ENCODE data around the gene APOBEC3B. TPM values are rescaled to one million over a fixed set of nuclear protein-coding genes. Genes with fewer than 3 reads are reported as not detected.

APOBEC3B gene
- total and polyA plus RNA-seq, 2 of the 8 experiments (the other 6 are each of a cell fraction or from before 2014, with no cell fraction given): 14.2 to 74.9 TPM

DNA sequence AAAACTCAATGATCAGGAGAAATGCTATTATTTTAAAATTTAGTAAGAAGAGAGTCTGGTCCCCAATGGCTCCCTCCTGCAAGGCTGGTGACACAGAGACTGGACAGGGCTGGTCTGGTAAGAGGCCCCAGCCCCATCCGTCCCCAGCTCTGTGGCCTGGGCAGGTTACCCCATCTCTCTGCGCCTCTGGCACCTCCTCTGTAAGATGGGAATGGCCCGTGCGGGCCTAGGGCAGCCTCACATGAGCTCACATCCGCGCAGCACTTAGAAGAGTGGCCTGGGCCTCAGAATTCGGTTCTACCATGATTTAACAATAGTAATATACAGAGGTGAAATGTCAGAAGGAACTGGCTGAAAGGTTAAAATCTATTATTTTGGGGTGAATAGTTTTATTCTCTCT is 59.8 kb downstream of the APOBEC3B start:
- no peaks in the 10 kb centered on the region for H3K79me2 ChIP-seq (ENCODE audit: control insufficient read depth in 1 of 2, insufficient read depth in 2 of 2, low read length in 2 of 2)
- H3K56ac ChIP-seq (replicated peaks; ENCODE audit: insufficient read length, low read depth, low read length): no peak overlapping the region
- peak overlapping the region; percentile 31 to 63; a peak in 2 of 4 replicates for H3K4me2 ChIP-seq (ENCODE audit: insufficient read depth in 1 of 2, low read depth in 2 of 2, low read length in 2 of 2)
- no peak overlapping the region for H3K23ac ChIP-seq (ENCODE audit: insufficient read length)
- H2AFZ ChIP-seq (ENCODE audit: low read length): no peak overlapping the region
- no peak overlapping the region for H2BK120ac ChIP-seq (replicated peaks; ENCODE audit: low read depth, low read length)
- no peak overlapping the region for H2BK5ac ChIP-seq (ENCODE audit: low read depth, low read length)
- no peaks in the 10 kb centered on the region for H3K36me3 ChIP-seq (ENCODE audit: control insufficient read depth in 2 of 4, insufficient read depth in 4 of 4, low read length in 3 of 4)
- no peak for FAIRE-seq
- H3K27ac ChIP-seq (ENCODE audit: low read depth, low read length): no peak overlapping the region
- no peak overlapping the region for H4K5ac ChIP-seq (ENCODE audit: insufficient read length, low read depth, low read length)
- ChIA-PET POLR2A (ENCODE audit: partially characterized antibody) (no interaction called here), CTCF (ENCODE audit: partially characterized antibody) (interaction anchor here (2.0 kb wide), 1 partner anchor 13 kb away, joined by 5 read pairs; no protein-coding TSS in a partner anchor)
- no peaks in the 10 kb centered on the region for H4K20me1 ChIP-seq (replicated peaks in 1 of 2; ENCODE audit: control insufficient read depth in 1 of 2, insufficient read depth in 2 of 2, low read length in 2 of 2)
- H2BK15ac ChIP-seq (ENCODE audit: low read length): no peak overlapping the region
- H3K14ac ChIP-seq (ENCODE audit: insufficient read length): no peak overlapping the region
- no peak overlapping the region for H2BK12ac ChIP-seq (ENCODE audit: low read depth, low read length)
- no peak overlapping the region for H4K91ac ChIP-seq (replicated peaks; ENCODE audit: insufficient read length, low read length)
- no peaks in the 10 kb centered on the region for H3K27me3 ChIP-seq (replicated peaks in 1 of 4; ENCODE audit: control insufficient read depth in 3 of 4, extremely low read depth in 1 of 4, insufficient read depth in 3 of 4, low read length in 3 of 4)
- H3K9me3 ChIP-seq (ENCODE audit: insufficient read depth in 2 of 2, low read depth in 1 of 2, low read length in 1 of 2): no peaks in the 10 kb centered on the region
- 97% methylated on average over 7 of the region's 7 CpGs; no CpG with 5 or more reads in 1 of the 2 experiments for WGBS, 2 experiments (ENCODE audit: extremely low coverage in 1 of 2, insufficient coverage in 1 of 2, insufficient read length in 1 of 2, insufficient replicate concordance in 2 of 2, low coverage in 1 of 2, low lambda C conversion rate in 2 of 2, missing lambda C conversion rate in 1 of 2)
- H4K8ac ChIP-seq (ENCODE audit: extremely low read depth, insufficient read depth, low read length): no peak overlapping the region
- H3K4me3 ChIP-seq (ENCODE audit: extremely low read depth in 1 of 4, insufficient read depth in 2 of 4, low read depth in 3 of 4, low read length in 4 of 4): 0 out of 8 replicates have a peak overlapping the region, but pooled peaks of 1 of the 4 experiments have one; percentile 54
- DNase-seq (ENCODE audit: low read depth in 1 of 2, low spot score in 2 of 2): no peak
- peaks cover 3 to 21% (median 10%) of the 10 kb centered on the region in 4 experiments for H3K4me1 ChIP-seq (replicated peaks in 1 of 4; ENCODE audit: control insufficient read depth in 3 of 4, insufficient read depth in 4 of 4, low read length in 3 of 4)
- no peak overlapping the region for H3K9ac ChIP-seq (replicated peaks in 1 of 4; ENCODE audit: extremely low read depth in 1 of 4, low read depth in 3 of 4, low read length in 3 of 4)
- no peak overlapping the region for H3K18ac ChIP-seq (ENCODE audit: extremely low read depth, low read length)
- no peak overlapping the region for H2BK20ac ChIP-seq (ENCODE audit: low read length)
- H2AK5ac ChIP-seq (ENCODE audit: low read depth, low read length): no peak overlapping the region
- H3K79me1 ChIP-seq (ENCODE audit: low read depth, low read length): no peaks in the 10 kb centered on the region
- no peaks in the 10 kb centered on the region; the same call in 1 of the 2 replicates for H3K23me2 ChIP-seq (ENCODE audit: low read depth, low read length)
- peak overlapping the region; percentile 57 for H3K4ac ChIP-seq (replicated peaks; ENCODE audit: insufficient read length, low read depth, low read length)
- TF ChIP-seq RBBP5 (IDR thresholded peaks at IDR 0.05; ENCODE audit: borderline replicate concordance, low read depth, low read length) (no peak), RNF2 (IDR thresholded peaks at IDR 0.05; ENCODE audit: borderline replicate concordance, low read depth, low read length, missing control alignments, poor library complexity, severe bottlenecking) (no peak), EZH2 (IDR thresholded peaks at IDR 0.05; ENCODE audit: low read depth, low read length, severe bottlenecking) (no peak), RAD21 (IDR thresholded peaks at IDR 0.05 in 1 of 2, conservative IDR thresholded peaks at IDR 0.05 in 1 of 2; ENCODE audit: low read depth in 2 of 2, low read length in 2 of 2) (no peak), POU5F1 (IDR thresholded peaks at IDR 0.05; ENCODE audit: low read depth, low read length) (no peak), JUND (IDR thresholded peaks at IDR 0.05; ENCODE audit: low read length) (no peak), GABPA (IDR thresholded peaks at IDR 0.05; ENCODE audit: borderline replicate concordance, insufficient read depth, low read length) (no peak)
- TF ChIP-seq, protein P1, sequence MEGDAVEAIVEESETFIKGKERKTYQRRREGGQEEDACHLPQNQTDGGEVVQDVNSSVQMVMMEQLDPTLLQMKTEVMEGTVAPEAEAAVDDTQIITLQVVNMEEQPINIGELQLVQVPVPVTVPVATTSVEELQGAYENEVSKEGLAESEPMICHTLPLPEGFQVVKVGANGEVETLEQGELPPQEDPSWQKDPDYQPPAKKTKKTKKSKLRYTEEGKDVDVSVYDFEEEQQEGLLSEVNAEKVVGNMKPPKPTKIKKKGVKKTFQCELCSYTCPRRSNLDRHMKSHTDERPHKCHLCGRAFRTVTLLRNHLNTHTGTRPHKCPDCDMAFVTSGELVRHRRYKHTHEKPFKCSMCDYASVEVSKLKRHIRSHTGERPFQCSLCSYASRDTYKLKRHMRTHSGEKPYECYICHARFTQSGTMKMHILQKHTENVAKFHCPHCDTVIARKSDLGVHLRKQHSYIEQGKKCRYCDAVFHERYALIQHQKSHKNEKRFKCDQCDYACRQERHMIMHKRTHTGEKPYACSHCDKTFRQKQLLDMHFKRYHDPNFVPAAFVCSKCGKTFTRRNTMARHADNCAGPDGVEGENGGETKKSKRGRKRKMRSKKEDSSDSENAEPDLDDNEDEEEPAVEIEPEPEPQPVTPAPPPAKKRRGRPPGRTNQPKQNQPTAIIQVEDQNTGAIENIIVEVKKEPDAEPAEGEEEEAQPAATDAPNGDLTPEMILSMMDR (IDR thresholded peaks at IDR 0.05; ENCODE audit: control extremely low read depth in 1 of 3, insufficient read depth in 1 of 3, low read depth in 1 of 3, low read length in 3 of 3): no peak
- TF ChIP-seq, protein P2, sequence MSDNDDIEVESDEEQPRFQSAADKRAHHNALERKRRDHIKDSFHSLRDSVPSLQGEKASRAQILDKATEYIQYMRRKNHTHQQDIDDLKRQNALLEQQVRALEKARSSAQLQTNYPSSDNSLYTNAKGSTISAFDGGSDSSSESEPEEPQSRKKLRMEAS (IDR thresholded peaks at IDR 0.05): no peak
